Skin of body (tissue), 2 donors: ENCODE measurements around the gene NMNAT3. TPM values are rescaled to one million over a fixed set of nuclear protein-coding genes. Genes with fewer than 3 reads are reported as not detected.
"Not testable (repeated sequence)": the region's sequence is repeated elsewhere in the genome, so short reads cannot be mapped to it uniquely, and the experiment has no call there.

Experiments
- DNase-seq: peaks from one replicate; lab custom pipeline; 2025; lab: John Stamatoyannopoulos, UW
- total RNA-seq: library from RNA; depleted of rRNA; stranded (reverse); fragments of >200 nt; gene quantifications from one replicate; pipeline ENCODE4 v1.2.3, GENCODE V29; 2014

The NMNAT3 gene
- total RNA-seq, 1 donor from 2014 or later: 6.7 TPM

GRCh38 chr3:139585820-139586219 is 92.0 kb downstream of the NMNAT3 start:
- no peak for DNase-seq

GRCh38 chr3:139583651-139584050 is 94.1 kb downstream of the NMNAT3 start:
- not testable (repeated sequence) for DNase-seq

- no peak for DNase-seq
Measured at GRCh38 chr3:139578783-139579182, 99.0 kb downstream of the NMNAT3 start.

GRCh38 chr3:139577909-139578308 is 99.9 kb downstream of the NMNAT3 start:
- no peak for DNase-seq

- no peak for DNase-seq
Measured at GRCh38 chr3:139577346-139577745, 100.4 kb downstream of the NMNAT3 start.

GRCh38 chr3:139574026-139574947 is 103.5 kb downstream of the NMNAT3 start:
- no peak for DNase-seq

- DNase-seq: no peak
Measured at GRCh38 chr3:139572847-139573672, 104.7 kb downstream of the NMNAT3 start.

- no peak for DNase-seq
Measured at GRCh38 chr3:139571711-139572110, 106.1 kb downstream of the NMNAT3 start.

GRCh38 chr3:139564294-139564861 is 113.4 kb downstream of the NMNAT3 start:
- DNase-seq: no peak

GRCh38 chr3:139561959-139562676 is 115.7 kb downstream of the NMNAT3 start:
- no peak for DNase-seq

GRCh38 chr3:139561255-139561817 is 116.4 kb downstream of the NMNAT3 start:
- no peak for DNase-seq

GRCh38 chr3:139560411-139560810 is 117.4 kb downstream of the NMNAT3 start:
- no peak for DNase-seq

- no peak for DNase-seq
Measured at GRCh38 chr3:139559541-139559940, 118.2 kb downstream of the NMNAT3 start.

GRCh38 chr3:139558351-139559266 is 119.2 kb downstream of the NMNAT3 start:
- no peak for DNase-seq

GRCh38 chr3:139557041-139557440 is 120.7 kb downstream of the NMNAT3 start:
- DNase-seq: no peak

- DNase-seq: no peak
Measured at GRCh38 chr3:139555249-139555648, 122.5 kb downstream of the NMNAT3 start.

- no peak for DNase-seq
Measured at GRCh38 chr3:139554628-139555027, 123.1 kb downstream of the NMNAT3 start.

- no peak for DNase-seq
Measured at GRCh38 chr3:139552632-139553365, 125.0 kb downstream of the NMNAT3 start.

GRCh38 chr3:139548801-139549200 is 129.0 kb downstream of the NMNAT3 start:
- no peak for DNase-seq
